Effector memory CD4-positive, alpha-beta T cell (primary cell): Measurements from ENCODE around the gene TCF23.
A peak's percentile ranks its signal among the peaks of the same experiment; 100 is the strongest.

ENCODE experiments used
- DNase-seq, 3 donors: peaks; one replicate each; pipeline ENCODE4 v3.0.0-alpha.2; 2020
- H3K27ac ChIP-seq: 2 replicates; pipeline ENCODE4 v1.7.0; 2013; ENCODE audit warnings: mild to moderate bottlenecking, low read length, moderate library complexity; ENCODE audit not compliant: insufficient read depth, poor library complexity, severe bottlenecking
- H3K27me3 ChIP-seq: replicated peaks from 2 replicates; pipeline ENCODE4 v1.7.0; 2013; ENCODE audit warnings: mild to moderate bottlenecking, low read length; ENCODE audit not compliant: insufficient read depth, control insufficient read depth, poor library complexity, severe bottlenecking
- H3K36me3 ChIP-seq: 2 replicates; pipeline ENCODE4 v1.7.0; 2013; ENCODE audit warnings: mild to moderate bottlenecking, low read length, moderate library complexity; ENCODE audit not compliant: control insufficient read depth, insufficient read depth
- H3K4me1 ChIP-seq: 2 replicates; pipeline ENCODE4 v1.7.0; 2013; ENCODE audit warnings: low read length, mild to moderate bottlenecking; ENCODE audit not compliant: control insufficient read depth, insufficient read depth, poor library complexity, severe bottlenecking
- H3K4me3 ChIP-seq: 2 replicates; pipeline ENCODE4 v1.7.0; 2013; ENCODE audit warnings: low read length, low read depth, mild to moderate bottlenecking; ENCODE audit not compliant: insufficient read depth, poor library complexity, severe bottlenecking
- H3K9me3 ChIP-seq: 2 replicates; pipeline ENCODE4 v1.7.0; 2013; ENCODE audit warnings: mild to moderate bottlenecking, low read length, moderate library complexity; ENCODE audit not compliant: control insufficient read depth

Gene TCF23

DNA sequence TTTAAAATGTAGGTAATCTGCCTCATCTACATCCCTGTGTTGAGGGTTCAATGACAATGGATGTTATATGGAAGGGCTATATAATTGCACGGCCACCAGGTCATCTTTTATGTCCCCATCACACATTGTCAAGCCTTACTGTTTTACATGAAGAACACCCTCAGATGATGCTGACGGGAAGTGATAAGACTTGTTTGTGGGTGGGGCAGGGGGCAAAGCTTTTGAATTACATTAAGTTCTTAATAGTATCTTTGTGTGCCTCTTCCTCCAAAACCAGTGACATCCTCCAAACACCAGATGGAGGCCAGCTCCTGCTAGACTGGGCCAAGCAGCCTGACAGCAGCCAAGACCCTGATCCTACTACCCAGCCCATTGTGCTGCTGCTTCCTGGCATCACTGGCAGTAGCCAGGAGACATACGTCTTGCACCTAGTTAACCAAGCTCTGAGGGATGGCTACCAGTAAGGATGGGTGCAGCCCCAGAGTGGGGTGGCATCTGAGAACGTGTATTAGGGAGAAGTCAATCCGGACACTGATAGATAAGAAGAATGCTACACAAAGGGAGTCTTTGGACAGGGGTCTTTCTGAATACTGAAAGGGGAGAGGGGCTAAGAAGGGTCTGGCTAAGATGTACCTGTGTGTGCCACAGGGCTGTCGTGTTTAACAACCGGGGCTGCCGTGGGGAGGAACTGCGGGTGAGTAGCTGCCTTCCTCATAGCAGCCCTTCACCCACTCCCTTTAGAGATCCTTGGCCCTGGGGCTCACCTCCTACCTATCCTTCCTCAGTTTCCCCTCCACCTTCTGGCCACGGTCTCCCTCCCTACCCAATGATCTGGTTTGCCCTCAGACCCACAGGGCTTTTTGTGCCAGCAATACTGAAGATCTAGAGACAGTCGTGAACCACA, 19.9 kb upstream of the TCF23 start:
- DNase-seq, result no peak
- no peak overlapping the region for H3K27ac ChIP-seq
- H3K36me3 ChIP-seq, result peaks cover 27% of the 10 kb centered on the region
- H3K4me1 ChIP-seq, result peaks cover 14% of the 10 kb centered on the region
- H3K4me3 ChIP-seq, result no peak overlapping the region
- H3K27me3 ChIP-seq, result no peaks in the 10 kb centered on the region
- H3K9me3 ChIP-seq, result no peaks in the 10 kb centered on the region

DNA sequence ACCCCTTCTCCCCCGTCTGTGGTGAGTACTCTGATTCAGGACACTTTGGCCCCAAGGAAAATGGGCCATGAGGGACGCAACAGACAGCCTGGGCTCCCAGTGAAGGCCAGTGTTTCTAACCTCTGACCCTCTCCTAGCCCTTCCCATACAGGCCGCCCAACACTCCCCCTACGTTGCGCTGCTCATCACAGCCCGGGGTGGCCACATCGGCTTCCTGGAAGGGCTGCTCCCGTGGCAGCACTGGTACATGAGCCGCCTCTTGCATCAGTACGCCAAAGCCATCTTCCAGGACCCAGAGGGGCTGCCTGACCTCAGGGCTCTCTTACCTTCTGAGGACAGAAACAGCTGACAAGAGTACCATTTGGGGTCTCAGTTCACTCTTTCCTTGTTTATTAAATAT, 18.4 kb upstream of the TCF23 start:
- Histone ChIP-seq H3K4me1 (peaks cover 13% of the 10 kb centered on the region), H3K36me3 (peaks cover 27% of the 10 kb centered on the region), H3K4me3 (no peak overlapping the region), H3K27me3 (no peaks in the 10 kb centered on the region), H3K9me3 (no peaks in the 10 kb centered on the region), H3K27ac (no peak overlapping the region)
- no peak for DNase-seq

DNA sequence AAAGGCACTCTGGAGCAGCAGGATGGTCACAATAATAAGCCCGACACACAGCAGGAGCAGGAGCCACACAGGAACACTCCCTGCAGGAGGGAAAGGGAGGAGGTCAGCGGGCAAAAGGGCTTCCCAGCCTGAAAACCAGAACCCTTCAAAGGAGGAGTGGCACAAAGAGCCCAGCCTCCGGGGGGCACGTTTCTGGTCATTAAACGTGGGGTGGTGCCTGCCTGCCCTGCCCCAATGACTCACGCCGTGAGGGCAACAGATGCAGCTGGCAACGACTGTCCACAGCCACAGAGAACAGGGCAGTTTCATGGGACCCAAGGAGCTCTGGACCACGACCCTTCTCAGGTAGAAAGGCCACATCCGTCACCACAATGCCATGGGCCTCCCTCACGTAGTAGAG, 17.4 kb upstream of the TCF23 start:
- no peak for DNase-seq
- H3K4me1 ChIP-seq, result peaks cover 13% of the 10 kb centered on the region
- no peak overlapping the region for H3K4me3 ChIP-seq
- no peaks in the 10 kb centered on the region for H3K9me3 ChIP-seq
- H3K36me3 ChIP-seq, result peaks cover 27% of the 10 kb centered on the region
- H3K27ac ChIP-seq, result no peak overlapping the region
- H3K27me3 ChIP-seq, result no peaks in the 10 kb centered on the region

DNA sequence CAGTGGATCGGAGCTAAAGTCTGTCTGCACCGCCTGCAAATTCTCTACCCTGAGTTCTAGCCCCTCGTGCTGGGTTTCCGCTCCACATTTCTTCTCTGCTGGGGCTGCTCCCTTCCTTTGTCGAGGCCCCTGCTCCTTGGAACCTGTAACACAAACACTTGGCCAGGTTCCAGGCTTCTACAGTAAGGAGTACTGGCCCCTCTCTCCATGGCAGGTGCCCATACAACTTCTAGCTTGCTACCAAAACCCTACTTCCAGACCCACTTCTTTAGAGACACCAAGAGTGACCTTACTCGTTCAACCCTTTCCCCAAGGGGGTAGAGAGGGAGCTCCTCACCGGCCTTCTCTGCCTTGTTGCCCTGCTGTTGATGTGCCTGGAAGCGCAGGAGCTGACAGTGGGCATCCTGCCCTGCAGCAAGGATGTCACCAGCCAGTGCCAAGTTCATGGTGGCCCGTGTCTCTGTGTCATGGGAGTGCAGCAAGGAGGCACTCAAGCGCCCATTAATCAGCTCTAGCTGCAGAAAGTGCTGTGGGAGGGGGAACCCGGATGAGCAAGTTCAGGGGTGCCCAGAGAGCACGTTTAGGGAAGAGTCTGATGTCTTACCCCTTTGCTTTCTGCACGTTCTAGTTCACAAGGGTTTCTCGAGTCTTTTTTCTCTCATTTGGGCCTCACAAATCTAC, 15.5 kb upstream of the TCF23 start:
- no peak for DNase-seq
- H3K4me3 ChIP-seq, result peak overlapping the region; percentile 99
- H3K36me3 ChIP-seq, result peaks cover 27% of the 10 kb centered on the region

DNA sequence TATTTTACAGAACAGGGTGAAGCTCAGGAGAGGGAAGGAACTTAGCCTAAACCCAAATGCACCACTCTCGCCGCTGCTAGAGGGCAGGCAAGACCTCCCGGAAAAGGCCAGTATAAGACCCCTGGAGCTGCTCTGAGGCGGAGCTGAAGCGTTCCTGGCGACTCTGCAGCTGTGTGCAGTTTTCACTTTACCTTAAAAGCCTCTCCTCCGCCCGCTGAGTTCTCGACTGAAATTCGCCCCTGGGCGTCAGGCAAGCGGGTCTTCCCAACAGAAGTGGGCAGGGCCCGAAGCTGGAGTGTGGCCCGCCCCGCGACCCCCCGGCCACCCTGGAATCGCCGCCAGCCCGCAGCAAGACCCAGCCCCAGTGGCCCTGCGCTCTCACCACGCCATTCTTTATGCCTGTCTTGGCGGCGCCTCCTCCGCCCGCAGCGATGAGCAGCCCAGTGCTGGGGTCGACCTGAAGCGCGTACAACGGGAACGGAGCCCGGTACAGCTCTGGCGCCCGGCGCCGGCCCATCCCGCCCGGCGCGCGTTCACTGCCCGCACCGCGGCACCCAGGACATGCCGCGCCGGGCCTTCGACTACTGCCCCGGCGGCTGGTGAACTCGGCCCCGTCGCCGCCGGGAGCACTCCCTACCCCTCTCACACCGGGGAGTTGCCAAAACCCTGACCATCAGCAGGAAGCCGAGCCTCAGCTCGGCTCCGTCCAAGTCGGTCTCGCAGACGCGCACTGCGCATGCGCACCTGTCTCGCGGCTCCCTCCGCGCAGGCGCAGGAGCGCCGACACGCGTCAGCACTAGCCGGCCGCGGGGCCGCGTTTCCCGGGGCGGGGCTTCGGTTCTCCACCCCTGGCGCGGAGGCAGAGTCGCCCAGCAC, 14.7 kb upstream of the TCF23 start, which contains the start of gene PREB:
Gene PREB (minus strand): TSS at position 732 of the 876 bp plus-strand sequence. CDS start 215 bp downstream, at position 517.
- Histone ChIP-seq H3K36me3 (peaks cover 25% of the 10 kb centered on the region), H3K4me3 (peak within 1 kb of the TSS; percentile 99), H3K27ac (peak within 1 kb of the TSS; percentile 95), H3K27me3 (no peaks in the 10 kb centered on the region), H3K4me1 (peaks cover 13% of the 10 kb centered on the region), H3K9me3 (no peaks in the 10 kb centered on the region)
- DNase-seq, result peak; percentile 95 to 96 (median 96)

More for the DNA sequence above, 15.5 kb upstream of the TCF23 start:
- Histone ChIP-seq H3K9me3 (no peaks in the 10 kb centered on the region), H3K4me1 (peaks cover 13% of the 10 kb centered on the region), H3K27ac (peak overlapping the region; percentile 95), H3K27me3 (no peaks in the 10 kb centered on the region)

DNA sequence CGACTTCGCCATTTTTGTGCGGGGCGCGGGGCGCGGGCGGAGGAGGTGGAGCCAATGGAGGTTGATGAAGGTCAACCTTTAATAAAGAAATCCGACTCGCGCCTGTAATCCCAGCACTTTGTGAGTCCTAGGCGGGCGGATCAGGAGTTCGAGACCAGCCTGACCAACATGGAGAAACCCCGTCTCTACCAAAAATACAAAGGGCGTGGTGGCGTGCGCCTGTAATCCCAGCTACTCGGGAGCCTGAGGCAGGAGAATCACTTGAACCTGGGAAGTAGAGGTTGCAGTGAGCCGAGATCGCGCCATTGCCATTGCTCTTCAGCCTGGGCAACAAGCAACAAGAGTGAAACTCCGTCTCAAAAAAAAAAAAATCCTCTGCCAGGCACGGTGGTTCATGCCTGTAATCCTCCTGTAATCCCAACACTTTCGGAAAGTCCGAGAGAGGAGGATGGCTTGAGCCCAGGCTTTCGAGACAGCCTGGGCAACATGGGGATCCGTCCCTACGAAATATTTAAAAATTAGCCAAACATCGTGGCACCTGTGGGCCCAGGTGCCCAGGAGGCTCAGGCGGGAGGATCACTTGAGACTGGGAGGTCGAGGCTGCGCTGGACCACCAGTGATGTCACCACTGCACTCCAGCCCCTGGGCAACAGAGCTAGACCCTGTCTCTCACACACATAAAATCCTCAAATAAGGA, 13.9 kb upstream of the TCF23 start:
- H3K27me3 ChIP-seq, result no peaks in the 10 kb centered on the region
- no peak overlapping the region for H3K27ac ChIP-seq
- no peaks in the 10 kb centered on the region for H3K9me3 ChIP-seq
- H3K4me1 ChIP-seq, result peaks cover 13% of the 10 kb centered on the region
- peak overlapping the region; percentile 99 for H3K4me3 ChIP-seq
- H3K36me3 ChIP-seq, result peaks cover 17% of the 10 kb centered on the region
- DNase-seq, result no peak

DNA sequence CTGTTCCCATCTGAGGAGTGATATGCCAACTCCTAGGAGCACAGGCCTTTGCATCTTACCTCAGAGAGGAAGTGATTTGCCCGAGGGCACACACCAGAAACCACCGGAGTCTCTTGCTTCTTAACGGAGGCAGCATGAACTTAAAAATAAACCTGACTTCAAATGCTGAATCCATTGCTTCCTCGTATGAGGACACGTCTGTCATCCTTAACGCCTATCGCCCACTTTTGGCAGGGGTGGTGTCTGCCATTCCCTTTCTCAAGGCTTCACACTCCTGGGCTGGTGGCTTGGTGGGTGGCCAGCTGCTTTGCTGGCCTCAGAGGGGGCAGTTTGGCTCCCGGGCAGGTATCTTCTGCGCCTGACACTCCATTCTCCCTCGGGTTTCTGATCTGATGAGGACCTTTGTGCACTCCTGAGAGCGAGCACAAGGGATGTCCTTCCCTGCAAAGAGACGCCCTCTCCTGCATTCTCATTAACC, 13.3 kb upstream of the TCF23 start:
- no peaks in the 10 kb centered on the region for H3K9me3 ChIP-seq
- no peak overlapping the region for H3K27ac ChIP-seq
- no peak overlapping the region for H3K4me3 ChIP-seq
- peaks cover 13% of the 10 kb centered on the region for H3K4me1 ChIP-seq
- no peaks in the 10 kb centered on the region for H3K27me3 ChIP-seq
- peaks cover 11% of the 10 kb centered on the region for H3K36me3 ChIP-seq
- DNase-seq, result no peak

DNA sequence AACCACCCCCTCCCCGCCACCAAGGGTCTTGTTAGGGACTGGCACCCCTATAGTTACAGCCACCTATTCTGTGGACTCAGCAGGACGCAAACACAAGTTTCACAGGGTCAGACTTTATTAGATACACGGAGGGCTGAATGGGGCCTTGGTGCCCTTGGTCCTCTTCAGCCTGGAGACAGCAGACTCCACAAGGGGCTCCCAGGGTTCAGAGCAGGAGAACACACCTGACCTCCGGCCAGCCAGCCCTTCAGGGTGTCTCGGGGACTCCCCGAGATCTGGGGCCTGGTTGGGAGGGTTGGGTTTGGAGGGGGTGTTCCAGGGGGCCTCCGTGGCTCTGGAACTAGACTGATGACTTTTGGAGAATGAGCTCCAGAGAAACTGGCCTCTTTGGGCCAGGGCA, 12.1 kb upstream of the TCF23 start:
- Histone ChIP-seq H3K9me3 (no peaks in the 10 kb centered on the region), H3K4me1 (peaks cover 13% of the 10 kb centered on the region), H3K4me3 (no peak overlapping the region), H3K36me3 (peaks cover 8% of the 10 kb centered on the region), H3K27ac (no peak overlapping the region), H3K27me3 (no peaks in the 10 kb centered on the region)
- no peak for DNase-seq

DNA sequence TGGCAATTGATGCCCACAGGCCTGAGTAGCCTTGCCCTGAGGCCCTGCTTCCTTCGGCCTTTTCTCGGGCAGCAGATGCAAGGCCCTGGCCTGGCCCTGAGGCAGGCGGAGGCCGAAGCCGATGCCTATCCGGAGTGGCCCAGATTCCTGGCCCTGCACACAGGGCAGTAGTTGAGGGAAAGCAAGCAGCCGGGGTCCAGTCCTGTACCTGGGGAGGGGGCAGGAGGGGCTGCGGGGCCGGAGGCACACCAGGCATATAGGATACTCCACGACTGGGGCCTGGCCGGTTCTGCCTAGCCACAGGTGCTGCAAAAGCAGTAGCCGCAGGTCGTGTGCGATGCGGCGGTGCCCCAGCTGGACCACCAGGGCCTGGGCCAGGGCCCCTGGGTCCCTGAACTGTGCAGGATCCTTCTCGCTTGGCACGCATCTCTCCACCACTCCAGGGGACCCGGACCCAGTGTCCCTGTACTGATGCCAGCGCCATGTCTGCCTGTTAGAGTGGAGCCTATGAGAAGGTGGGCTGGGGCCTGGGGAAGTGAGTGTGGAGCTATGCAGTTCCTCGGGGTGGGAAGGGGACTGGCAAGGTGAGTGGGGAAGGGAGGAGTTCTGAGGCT, 11.4 kb upstream of the TCF23 start:
- Histone ChIP-seq H3K27me3 (no peaks in the 10 kb centered on the region), H3K4me3 (no peak overlapping the region), H3K27ac (no peak overlapping the region), H3K4me1 (peaks cover 13% of the 10 kb centered on the region), H3K36me3 (peaks cover 2% of the 10 kb centered on the region), H3K9me3 (no peaks in the 10 kb centered on the region)
- DNase-seq, result no peak
